Parathyroid adenoma (tissue), 2 donors: ENCODE results near the gene RHOBTB3.

Source experiments
- H2AFZ ChIP-seq: fragments of 300-600 bp; sonication (generic); one replicate; pipeline ENCODE4 v1.7.0; 2017; ENCODE audit warnings: antibody characterized with exemption, mild to moderate bottlenecking
- H3K27ac ChIP-seq: fragments of 300-600 bp; sonication (generic); one replicate; pipeline ENCODE4 v1.7.0; 2017
- H3K27me3 ChIP-seq: fragments of 300-600 bp; sonication (generic); one replicate; pipeline ENCODE4 v1.7.0; 2017; ENCODE audit warnings: low read length; ENCODE audit not compliant: control insufficient read depth, insufficient read depth
- H3K36me3 ChIP-seq: fragments of 300-600 bp; sonication (generic); one replicate; pipeline ENCODE4 v1.7.0; 2017; ENCODE audit warnings: low read length; ENCODE audit not compliant: control insufficient read depth, insufficient read depth
- H3K4me1 ChIP-seq: fragments of 300-600 bp; sonication (generic); one replicate; pipeline ENCODE4 v1.7.0; 2017; ENCODE audit warnings: control low read depth
- H3K4me2 ChIP-seq: fragments of 300-600 bp; sonication (generic); one replicate; pipeline ENCODE4 v1.7.0; 2017; ENCODE audit warnings: low read length
- H3K4me3 ChIP-seq: fragments of 300-600 bp; sonication (generic); one replicate; pipeline ENCODE4 v1.7.0; 2017; ENCODE audit warnings: low read depth, low read length
- H3K79me2 ChIP-seq: fragments of 300-600 bp; sonication (generic); one replicate; pipeline ENCODE4 v1.7.0; 2017; ENCODE audit warnings: control low read depth
- H3K9ac ChIP-seq: fragments of 300-600 bp; sonication (generic); one replicate; pipeline ENCODE4 v1.7.0; 2017; ENCODE audit warnings: mild to moderate bottlenecking
- H3K9me3 ChIP-seq: fragments of 300-600 bp; sonication (generic); one replicate; pipeline ENCODE4 v1.7.0; 2017; ENCODE audit warnings: low read length; ENCODE audit not compliant: control insufficient read depth
- CTCF ChIP-seq: fragments of 300-600 bp; sonication (generic); IDR thresholded peaks from one replicate; pipeline ENCODE4 v1.7.0; 2017; ENCODE audit warnings: antibody characterized with exemption, mild to moderate bottlenecking
- donor health status: primary hyperparathyroidism.

Gene RHOBTB3

GRCh38 chr5:95762652-95763041, 31.5 kb downstream of the RHOBTB3 start:
- no peak for TF ChIP-seq CTCF
- Histone ChIP-seq H3K9ac (no peak overlapping the region), H3K36me3 (no peaks in the 10 kb centered on the region), H3K9me3 (no peaks in the 10 kb centered on the region), H3K4me3 (no peak overlapping the region), H3K4me2 (no peak overlapping the region), H3K27ac (no peak overlapping the region), H3K4me1 (peaks cover 16% of the 10 kb centered on the region), H3K27me3 (no peaks in the 10 kb centered on the region), H3K79me2 (no peaks in the 10 kb centered on the region), H2AFZ (peak overlapping the region; percentile 8)

- peaks cover 15% of the 10 kb centered on the region for H3K4me1 ChIP-seq
Measured at GRCh38 chr5:95763941-95764340, 32.8 kb downstream of the RHOBTB3 start.

GRCh38 chr5:95768731-95769130, 37.6 kb downstream of the RHOBTB3 start:
- Histone ChIP-seq H3K36me3 (no peaks in the 10 kb centered on the region), H3K4me3 (no peak overlapping the region), H3K27ac (peak overlapping the region; percentile 48), H3K4me2 (no peak overlapping the region), H3K9me3 (no peaks in the 10 kb centered on the region), H2AFZ (peak overlapping the region; percentile 57), H3K9ac (no peak overlapping the region), H3K27me3 (no peaks in the 10 kb centered on the region), H3K79me2 (no peaks in the 10 kb centered on the region), H3K4me1 (peaks cover 26% of the 10 kb centered on the region)
- TF ChIP-seq CTCF, result no peak

More at GRCh38 chr5:95763941-95764340, 32.8 kb downstream of the RHOBTB3 start:
- H3K27me3 ChIP-seq, result no peaks in the 10 kb centered on the region
- no peaks in the 10 kb centered on the region for H3K79me2 ChIP-seq
- no peak overlapping the region for H3K9ac ChIP-seq
- no peak overlapping the region for H3K4me2 ChIP-seq
- H3K9me3 ChIP-seq, result no peaks in the 10 kb centered on the region
- no peak for TF ChIP-seq CTCF
- H3K4me3 ChIP-seq, result no peak overlapping the region
- H3K36me3 ChIP-seq, result no peaks in the 10 kb centered on the region
- no peak overlapping the region for H3K27ac ChIP-seq
- H2AFZ ChIP-seq, result no peak overlapping the region

- TF ChIP-seq CTCF, result no peak
- Histone ChIP-seq H3K27me3 (no peaks in the 10 kb centered on the region), H3K27ac (peak overlapping the region; percentile 86), H3K9ac (no peak overlapping the region), H2AFZ (peak overlapping the region; percentile 59), H3K4me3 (no peak overlapping the region), H3K4me1 (peaks cover 28% of the 10 kb centered on the region), H3K79me2 (no peaks in the 10 kb centered on the region), H3K36me3 (no peaks in the 10 kb centered on the region), H3K4me2 (peak overlapping the region; percentile 50), H3K9me3 (no peaks in the 10 kb centered on the region)
Measured at GRCh38 chr5:95770830-95771708, 39.9 kb downstream of the RHOBTB3 start.

- H3K79me2 ChIP-seq, result no peaks in the 10 kb centered on the region
- TF ChIP-seq CTCF, result no peak
- no peaks in the 10 kb centered on the region for H3K36me3 ChIP-seq
- peak overlapping the region; percentile 59 for H2AFZ ChIP-seq
- no peak overlapping the region for H3K4me3 ChIP-seq
- H3K9ac ChIP-seq, result no peak overlapping the region
- H3K4me1 ChIP-seq, result peaks cover 28% of the 10 kb centered on the region
- peak overlapping the region; percentile 86 for H3K27ac ChIP-seq
- peak overlapping the region; percentile 50 for H3K4me2 ChIP-seq
- no peaks in the 10 kb centered on the region for H3K9me3 ChIP-seq
- H3K27me3 ChIP-seq, result no peaks in the 10 kb centered on the region
Measured at GRCh38 chr5:95771892-95772291, 40.8 kb downstream of the RHOBTB3 start.
